ENCODE data around the gene C9orf43.

Gene C9orf43

GRCh38 chr9:113475031-113475430, 64.5 kb downstream of the C9orf43 start:
- Histone ChIP-seq H3K4me2 (ENCODE audit: insufficient read depth, low read length) (no peak overlapping the region), H4K20me1 (ENCODE audit: insufficient read depth, low read length) (no peaks in the 10 kb centered on the region), H3K9ac (ENCODE audit: low read depth, low read length) (no peak overlapping the region), H3K4me3 (ENCODE audit: low read depth in 1 of 2, low read length in 2 of 2) (no peak overlapping the region), H3K9me3 (ENCODE audit: insufficient read depth, low read length, severe bottlenecking) (no peaks in the 10 kb centered on the region), H3K4me1 (ENCODE audit: insufficient read depth, low read length) (peaks cover 6% of the 10 kb centered on the region), H3K27ac (ENCODE audit: low read length) (no peak overlapping the region), H3K79me2 (ENCODE audit: insufficient read depth, low read length) (no peaks in the 10 kb centered on the region), H3K36me3 (ENCODE audit: insufficient read depth, low read length) (no peaks in the 10 kb centered on the region), H3K27me3 (ENCODE audit: insufficient read depth, low read length, poor library complexity) (no peaks in the 10 kb centered on the region), H2AFZ (ENCODE audit: low read depth, low read length) (no peak overlapping the region)
- ATAC-seq (ENCODE audit: insufficient read depth, low read depth) (no peak), DNase-seq (no peak)
- TF ChIP-seq EZH2 (IDR thresholded peaks at IDR 0.05; ENCODE audit: borderline replicate concordance, low read depth, low read length, severe bottlenecking) (no peak), CTCF (IDR thresholded peaks at IDR 0.05; ENCODE audit: borderline replicate concordance, extremely low read depth, low read length, poor library complexity, severe bottlenecking) (no peak)

- H4K20me1 ChIP-seq (ENCODE audit: insufficient read depth, low read length), result no peaks in the 10 kb centered on the region
- H3K79me2 ChIP-seq (ENCODE audit: insufficient read depth, low read length), result no peaks in the 10 kb centered on the region
- no peak overlapping the region for H3K4me3 ChIP-seq (ENCODE audit: low read depth in 1 of 2, low read length in 2 of 2)
- H2AFZ ChIP-seq (ENCODE audit: low read depth, low read length), result no peak overlapping the region
- DNase-seq (no peak), ATAC-seq (ENCODE audit: insufficient read depth, low read depth) (no peak)
- H3K27ac ChIP-seq (ENCODE audit: low read length), result no peak overlapping the region
- H3K9ac ChIP-seq (ENCODE audit: low read depth, low read length), result no peak overlapping the region
- H3K4me2 ChIP-seq (ENCODE audit: insufficient read depth, low read length), result no peak overlapping the region
- no peak for TF ChIP-seq CTCF (IDR thresholded peaks at IDR 0.05; ENCODE audit: borderline replicate concordance, extremely low read depth, low read length, poor library complexity, severe bottlenecking)
- TF ChIP-seq EZH2 (IDR thresholded peaks at IDR 0.05; ENCODE audit: borderline replicate concordance, low read depth, low read length, severe bottlenecking), result no peak
- H3K27me3 ChIP-seq (ENCODE audit: insufficient read depth, low read length, poor library complexity), result no peaks in the 10 kb centered on the region
- peaks cover 6% of the 10 kb centered on the region for H3K4me1 ChIP-seq (ENCODE audit: insufficient read depth, low read length)
- no peaks in the 10 kb centered on the region for H3K36me3 ChIP-seq (ENCODE audit: insufficient read depth, low read length)
- no peaks in the 10 kb centered on the region for H3K9me3 ChIP-seq (ENCODE audit: insufficient read depth, low read length, severe bottlenecking)
Observed at GRCh38 chr9:113475992-113476391, 65.4 kb downstream of the C9orf43 start.

GRCh38 chr9:113476511-113476916, 66.0 kb downstream of the C9orf43 start:
- no peaks in the 10 kb centered on the region for H3K36me3 ChIP-seq (ENCODE audit: insufficient read depth, low read length)
- no peak overlapping the region for H3K4me2 ChIP-seq (ENCODE audit: insufficient read depth, low read length)
- no peak overlapping the region for H3K9ac ChIP-seq (ENCODE audit: low read depth, low read length)
- peaks cover 6% of the 10 kb centered on the region for H3K4me1 ChIP-seq (ENCODE audit: insufficient read depth, low read length)
- no peaks in the 10 kb centered on the region for H3K79me2 ChIP-seq (ENCODE audit: insufficient read depth, low read length)
- no peaks in the 10 kb centered on the region for H4K20me1 ChIP-seq (ENCODE audit: insufficient read depth, low read length)
- no peak overlapping the region for H2AFZ ChIP-seq (ENCODE audit: low read depth, low read length)
- ATAC-seq (ENCODE audit: insufficient read depth, low read depth) (no peak), DNase-seq (no peak)
- no peak overlapping the region for H3K4me3 ChIP-seq (ENCODE audit: low read depth in 1 of 2, low read length in 2 of 2)
- no peak overlapping the region for H3K27ac ChIP-seq (ENCODE audit: low read length)
- no peaks in the 10 kb centered on the region for H3K9me3 ChIP-seq (ENCODE audit: insufficient read depth, low read length, severe bottlenecking)
- H3K27me3 ChIP-seq (ENCODE audit: insufficient read depth, low read length, poor library complexity), result no peaks in the 10 kb centered on the region
- TF ChIP-seq CTCF (IDR thresholded peaks at IDR 0.05; ENCODE audit: borderline replicate concordance, extremely low read depth, low read length, poor library complexity, severe bottlenecking) (no peak), EZH2 (IDR thresholded peaks at IDR 0.05; ENCODE audit: borderline replicate concordance, low read depth, low read length, severe bottlenecking) (no peak)

GRCh38 chr9:113477058-113477457, 66.5 kb downstream of the C9orf43 start:
- Histone ChIP-seq H3K9me3 (ENCODE audit: insufficient read depth, low read length, severe bottlenecking) (no peaks in the 10 kb centered on the region), H3K36me3 (ENCODE audit: insufficient read depth, low read length) (no peaks in the 10 kb centered on the region), H3K27ac (ENCODE audit: low read length) (no peak overlapping the region), H2AFZ (ENCODE audit: low read depth, low read length) (no peak overlapping the region), H4K20me1 (ENCODE audit: insufficient read depth, low read length) (no peaks in the 10 kb centered on the region), H3K27me3 (ENCODE audit: insufficient read depth, low read length, poor library complexity) (no peaks in the 10 kb centered on the region), H3K4me3 (ENCODE audit: low read depth in 1 of 2, low read length in 2 of 2) (no peak overlapping the region), H3K79me2 (ENCODE audit: insufficient read depth, low read length) (no peaks in the 10 kb centered on the region), H3K4me1 (ENCODE audit: insufficient read depth, low read length) (peaks cover 6% of the 10 kb centered on the region), H3K9ac (ENCODE audit: low read depth, low read length) (no peak overlapping the region), H3K4me2 (ENCODE audit: insufficient read depth, low read length) (no peak overlapping the region)
- TF ChIP-seq EZH2 (IDR thresholded peaks at IDR 0.05; ENCODE audit: borderline replicate concordance, low read depth, low read length, severe bottlenecking) (no peak), CTCF (IDR thresholded peaks at IDR 0.05; ENCODE audit: borderline replicate concordance, extremely low read depth, low read length, poor library complexity, severe bottlenecking) (no peak)
- no peak for DNase-seq
- ATAC-seq (ENCODE audit: insufficient read depth, low read depth), result no peak

All from DND-41 (cell line).